GM12892 (cell line): ENCODE data around the gene STARD13.

ENCODE experiments used
- POLR2A ChIP-seq: IDR thresholded peaks from 2 replicates; pipeline ENCODE4 v1.6.1; 2011; ENCODE audit warnings: low read depth, low read length, control low read depth
- POLR2AphosphoS5 ChIP-seq: IDR thresholded peaks from 2 replicates; pipeline ENCODE4 v1.6.1; 2011; ENCODE audit warnings: low read depth, low read length, control low read depth

DNA sequence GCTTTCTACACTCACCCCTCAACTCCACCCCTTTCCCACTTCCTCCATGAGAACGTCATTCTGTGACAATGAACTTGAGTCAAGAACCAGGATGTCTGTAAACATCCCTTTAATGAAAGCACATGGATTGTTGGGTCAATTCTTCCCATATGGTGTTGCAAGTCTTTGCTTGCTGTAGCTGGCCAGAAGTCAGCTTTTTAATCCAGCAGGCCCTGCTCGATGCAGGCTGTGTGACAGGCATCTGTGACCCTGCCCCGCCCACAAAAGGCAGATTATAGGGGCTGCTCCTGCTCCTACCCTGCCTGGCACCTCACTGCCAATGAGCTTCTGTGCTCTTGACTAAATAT is 78.0 kb downstream of the STARD13 start:
- TF ChIP-seq POLR2A (no peak), POLR2AphosphoS5 (no peak)
